Stimulated activated naive CD8-positive, alpha-beta T cell treated with anti-CD3 and anti-CD28 coated beads, Interleukin-15, Interleukin-2, amounts not matched to agents 100 ng/mL and 50 ng/mL, for 24 hours (primary cell): ENCODE data around the gene PRR7.

Experiments
- H3K27ac Mint-ChIP-seq: one replicate; pipeline ENCODE4 v1.8.0; 2021; ENCODE audit warnings: mild to moderate bottlenecking, mixed read lengths
- H3K27me3 Mint-ChIP-seq: one replicate; pipeline ENCODE4 v1.8.0; 2021; ENCODE audit warnings: mixed read lengths
- H3K36me3 Mint-ChIP-seq: one replicate; pipeline ENCODE4 v1.8.0; 2021; ENCODE audit warnings: low read depth, mixed read lengths
- H3K4me1 Mint-ChIP-seq: one replicate; pipeline ENCODE4 v1.8.0; 2021; ENCODE audit warnings: low read depth, mixed read lengths
- H3K4me3 Mint-ChIP-seq: one replicate; pipeline ENCODE4 v1.8.0; 2021; ENCODE audit warnings: mild to moderate bottlenecking, mixed read lengths
- H3K9me3 Mint-ChIP-seq: one replicate; pipeline ENCODE4 v1.8.0; 2021; ENCODE audit warnings: mixed read lengths

PRR7 gene

DNA sequence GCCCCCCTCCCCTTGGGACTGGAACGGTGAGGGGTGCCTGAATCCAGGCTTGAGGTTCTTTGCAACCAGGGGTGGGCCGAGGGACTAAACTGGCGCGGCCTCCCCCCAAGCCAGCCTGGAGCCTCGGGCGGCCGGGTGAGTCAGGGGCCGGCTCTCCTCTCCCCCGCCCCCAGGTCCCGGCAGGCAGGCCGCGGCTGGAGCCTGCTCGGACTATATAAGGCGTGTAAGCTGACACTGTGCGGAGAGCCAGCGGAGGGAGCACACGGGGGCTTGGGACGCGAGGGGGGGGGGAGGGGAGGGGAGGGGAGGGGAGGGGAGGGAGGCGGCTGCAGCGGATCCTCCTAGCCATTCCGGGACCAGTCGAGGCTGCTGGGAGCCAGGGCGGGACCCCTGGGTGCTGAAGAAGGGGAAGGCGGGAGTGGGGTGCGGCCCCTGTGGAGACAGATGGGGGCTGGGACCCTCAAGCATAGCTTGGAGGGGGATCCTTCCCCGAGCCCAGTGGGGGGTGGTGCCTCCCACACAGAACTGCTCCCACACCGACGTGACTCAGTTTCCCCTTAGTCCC lies 50.2 kb downstream of the PRR7 start:
- no peak overlapping the region for H3K27ac Mint-ChIP-seq
- peaks cover 47% of the 10 kb centered on the region for H3K4me1 Mint-ChIP-seq
- peaks cover 13% of the 10 kb centered on the region for H3K27me3 Mint-ChIP-seq
- H3K4me3 Mint-ChIP-seq, result peak overlapping the region; percentile 85
- H3K36me3 Mint-ChIP-seq, result peaks cover 12% of the 10 kb centered on the region
- no peaks in the 10 kb centered on the region for H3K9me3 Mint-ChIP-seq

DNA sequence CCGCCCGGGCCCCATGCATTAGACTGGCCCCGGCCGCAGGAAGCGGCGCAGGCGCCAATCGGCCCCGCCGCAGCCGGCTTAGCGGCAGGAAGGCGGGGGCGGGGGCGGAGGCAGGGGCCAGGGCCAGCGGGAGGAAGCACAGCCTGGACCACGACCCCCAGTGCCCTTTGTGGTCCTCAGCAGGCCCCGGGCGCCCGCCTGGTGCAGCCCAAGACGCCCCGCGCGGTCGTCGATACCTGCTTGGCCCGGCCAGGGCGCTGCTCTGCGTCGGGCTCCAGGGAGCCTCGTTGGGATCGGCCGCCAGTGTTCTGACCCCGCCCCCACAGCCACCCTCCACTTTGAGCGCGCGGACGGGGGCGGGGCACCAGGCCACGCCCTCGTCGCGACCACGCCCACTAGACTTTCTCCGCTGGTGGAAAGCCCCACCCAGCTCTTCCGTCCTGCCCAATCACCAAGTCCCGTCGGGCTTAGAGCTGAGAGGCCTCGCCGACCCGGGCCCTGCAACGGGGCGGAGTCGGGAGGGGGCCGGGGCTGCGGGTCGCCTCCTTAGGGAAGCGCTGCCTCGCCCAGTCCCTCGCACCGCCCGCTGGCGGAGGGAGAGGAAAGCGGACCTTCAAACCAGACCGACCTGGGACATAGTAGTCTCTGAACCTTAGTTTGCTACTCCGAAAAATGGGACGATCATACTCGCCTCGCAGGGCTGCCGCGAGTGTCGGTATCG lies 50.8 kb downstream of the PRR7 start, which contains the start of gene PDLIM7:
Gene PDLIM7 (minus strand): TSS at position 313 of the 721 bp plus-strand sequence. CDS start 1,092 bp downstream, outside the sequence.
- Mint-ChIP-seq H3K27ac (peak within 1 kb of the TSS; percentile 65), H3K36me3 (peaks cover 12% of the 10 kb centered on the region), H3K4me3 (peak within 1 kb of the TSS; percentile 85), H3K4me1 (peaks cover 52% of the 10 kb centered on the region), H3K27me3 (peaks cover 13% of the 10 kb centered on the region), H3K9me3 (no peaks in the 10 kb centered on the region)

DNA sequence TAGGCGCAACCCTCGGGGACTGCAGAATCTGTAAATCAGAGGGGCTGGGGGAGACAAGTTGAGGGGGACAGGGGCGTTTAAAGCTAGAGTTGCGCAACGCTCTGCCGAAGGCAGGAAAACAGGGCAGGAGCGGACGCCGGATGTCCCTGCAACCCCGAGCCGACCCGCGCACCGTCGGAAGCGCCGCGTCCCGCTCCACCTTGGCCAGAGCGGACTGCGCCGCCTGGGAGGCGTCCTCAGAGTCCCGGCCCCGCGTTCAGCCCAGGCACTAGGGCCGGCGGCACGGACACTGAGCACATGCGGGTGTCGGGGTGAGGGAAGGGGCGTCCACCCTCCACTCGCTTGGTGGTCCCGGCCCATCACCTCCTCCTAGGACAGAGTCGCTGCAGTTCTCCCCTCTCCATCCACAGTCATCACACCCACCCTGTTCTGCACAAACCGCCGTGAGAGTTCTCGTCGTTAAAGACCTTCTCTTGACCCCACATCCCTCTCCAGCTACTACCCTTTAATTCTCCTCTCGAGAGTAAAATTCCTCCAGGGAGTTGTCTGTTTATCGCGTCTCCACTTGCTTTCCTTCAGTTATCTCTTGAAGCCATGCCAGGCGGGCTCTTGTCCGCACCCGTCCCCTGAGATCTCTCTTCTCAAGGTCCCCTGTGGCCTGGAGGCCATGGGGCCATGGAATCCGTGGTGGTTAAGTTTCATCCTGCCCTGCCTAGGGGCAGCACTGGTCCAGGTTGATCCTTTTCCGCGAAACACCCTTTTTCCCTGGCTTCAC lies 51.6 kb downstream of the PRR7 start:
- H3K9me3 Mint-ChIP-seq, result no peaks in the 10 kb centered on the region
- peak overlapping the region; percentile 65 for H3K27ac Mint-ChIP-seq
- H3K36me3 Mint-ChIP-seq, result peaks cover 5% of the 10 kb centered on the region
- H3K27me3 Mint-ChIP-seq, result peaks cover 13% of the 10 kb centered on the region
- peaks cover 51% of the 10 kb centered on the region for H3K4me1 Mint-ChIP-seq
- H3K4me3 Mint-ChIP-seq, result peak overlapping the region; percentile 85

DNA sequence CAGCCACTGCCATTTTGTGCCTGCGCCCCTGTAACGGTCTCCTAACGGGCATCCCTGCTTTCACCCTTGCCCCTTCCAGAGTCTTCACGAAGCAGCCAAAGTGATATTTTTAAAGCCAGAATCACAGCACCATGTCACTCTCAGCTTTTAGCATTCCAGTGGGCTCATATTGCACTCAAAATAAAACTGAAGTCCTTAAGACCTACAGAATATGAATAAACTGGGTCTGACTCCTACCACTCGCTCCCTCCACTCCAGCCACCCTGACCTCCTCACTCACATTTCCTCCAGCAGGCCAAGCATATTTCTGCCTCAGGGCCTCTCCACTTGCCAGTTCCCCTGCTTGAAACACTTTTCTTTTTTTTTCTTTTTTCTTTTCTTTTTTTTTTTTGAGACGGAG lies 53.2 kb downstream of the PRR7 start:
- no peaks in the 10 kb centered on the region for H3K9me3 Mint-ChIP-seq
- peaks cover 13% of the 10 kb centered on the region for H3K27me3 Mint-ChIP-seq
- no peak overlapping the region for H3K4me3 Mint-ChIP-seq
- H3K36me3 Mint-ChIP-seq, result no peaks in the 10 kb centered on the region
- H3K4me1 Mint-ChIP-seq, result peaks cover 35% of the 10 kb centered on the region
- H3K27ac Mint-ChIP-seq, result no peak overlapping the region

DNA sequence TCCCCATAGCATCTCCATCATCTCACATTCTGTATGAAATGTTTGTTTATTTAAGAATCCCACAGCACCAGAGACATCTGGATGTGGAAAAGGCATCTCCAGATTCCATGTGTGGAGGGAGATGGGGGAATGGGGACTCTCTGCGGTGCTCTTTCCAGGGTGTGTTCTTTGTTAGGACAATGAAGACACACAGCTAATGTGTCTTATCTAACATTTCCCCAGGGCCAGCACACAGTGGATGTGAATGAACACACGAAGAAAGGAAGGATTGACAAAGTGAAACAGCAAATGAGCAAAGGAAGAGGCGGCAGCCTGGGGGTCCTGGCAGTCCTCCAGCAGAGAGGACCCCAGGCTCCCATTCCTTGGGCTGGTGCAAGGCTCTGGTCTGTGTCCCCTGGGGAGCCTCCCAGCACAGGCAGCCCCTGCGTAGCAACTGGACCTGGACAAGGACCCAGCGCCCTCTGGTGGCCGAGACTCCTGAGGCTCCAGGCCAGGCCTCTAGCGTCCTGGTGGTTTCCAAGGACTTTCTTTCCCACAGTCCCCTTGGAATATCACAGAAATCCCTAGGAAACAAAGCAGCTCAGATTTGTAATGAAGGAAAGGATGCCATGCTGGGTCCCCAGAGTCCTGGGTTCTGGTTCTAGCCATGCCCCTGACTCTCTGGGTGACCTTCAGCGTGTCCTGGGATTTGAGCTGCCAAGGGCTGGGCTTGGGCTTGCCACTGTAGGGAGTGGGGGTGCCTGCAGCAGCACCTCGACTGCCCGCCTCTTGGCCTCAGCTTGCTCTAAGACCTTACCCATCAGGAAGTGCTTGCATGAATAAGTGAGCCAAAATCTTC lies 54.3 kb downstream of the PRR7 start:
- H3K4me3 Mint-ChIP-seq, result no peak overlapping the region
- peaks cover 25% of the 10 kb centered on the region for H3K4me1 Mint-ChIP-seq
- H3K27me3 Mint-ChIP-seq, result peaks cover 13% of the 10 kb centered on the region
- H3K27ac Mint-ChIP-seq, result peak overlapping the region; percentile 41
- no peaks in the 10 kb centered on the region for H3K9me3 Mint-ChIP-seq
- H3K36me3 Mint-ChIP-seq, result no peaks in the 10 kb centered on the region

DNA sequence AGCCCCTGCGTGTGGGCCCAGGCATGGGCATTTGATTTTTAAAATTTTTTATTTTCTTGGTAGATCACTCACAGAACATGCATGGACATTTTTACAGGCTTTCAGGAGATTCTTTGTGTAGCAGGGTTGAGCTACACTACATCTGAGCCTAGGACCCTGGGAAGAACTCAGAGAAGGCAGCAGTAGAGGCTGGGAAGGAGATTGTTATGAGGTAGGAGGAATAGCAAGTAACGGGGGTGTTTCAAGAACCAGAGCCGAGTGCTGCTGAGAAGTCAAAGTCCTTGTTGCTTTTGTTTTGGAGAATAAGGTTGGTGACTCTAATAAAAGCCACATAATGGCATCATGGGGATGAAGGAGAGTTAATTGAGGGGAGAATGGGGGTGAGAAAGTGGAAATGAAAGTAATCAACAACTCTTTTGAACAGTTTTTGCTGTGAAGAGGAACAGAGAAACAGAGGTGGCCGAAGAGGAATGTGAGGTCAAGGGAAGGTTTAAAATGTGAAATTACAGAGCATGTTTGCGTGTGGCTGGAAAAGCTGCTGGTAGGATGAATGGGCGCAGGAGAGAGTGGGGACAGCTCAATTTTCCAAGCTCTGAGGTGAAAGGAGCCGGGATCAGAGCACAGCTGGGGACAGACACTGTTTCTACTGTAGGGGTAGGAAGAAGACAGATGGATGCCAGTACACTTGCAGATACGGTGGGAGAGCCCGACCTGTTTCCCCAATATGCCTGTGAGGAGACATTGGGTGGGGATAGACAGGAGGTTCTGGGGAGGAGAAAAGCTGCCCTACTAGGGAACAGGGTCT lies 55.5 kb downstream of the PRR7 start:
- no peaks in the 10 kb centered on the region for H3K36me3 Mint-ChIP-seq
- no peaks in the 10 kb centered on the region for H3K9me3 Mint-ChIP-seq
- peaks cover 20% of the 10 kb centered on the region for H3K4me1 Mint-ChIP-seq
- peaks cover 13% of the 10 kb centered on the region for H3K27me3 Mint-ChIP-seq
- no peak overlapping the region for H3K4me3 Mint-ChIP-seq
- H3K27ac Mint-ChIP-seq, result no peak overlapping the region

DNA sequence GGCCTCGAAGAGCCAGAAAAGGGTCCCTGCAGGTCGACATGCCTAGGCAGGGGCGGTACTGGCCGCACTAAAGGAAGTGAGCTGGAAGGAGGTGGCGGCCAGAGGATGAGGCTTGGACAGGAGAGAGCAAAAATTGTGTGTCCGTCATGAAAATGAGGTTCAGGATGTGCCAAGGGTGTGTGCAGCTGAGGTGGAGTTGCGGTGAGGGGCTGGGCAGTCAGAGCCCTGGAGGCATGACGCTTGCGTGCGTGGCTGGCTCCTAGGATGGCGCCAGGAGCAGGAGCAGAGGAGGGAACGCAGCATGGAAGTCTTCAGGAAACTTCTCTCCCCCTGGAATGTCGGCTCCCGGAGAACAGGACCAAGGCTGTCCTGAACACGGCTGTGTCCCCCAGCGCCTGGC lies 56.3 kb downstream of the PRR7 start:
- Mint-ChIP-seq H3K4me1 (peaks cover 22% of the 10 kb centered on the region), H3K27me3 (peaks cover 13% of the 10 kb centered on the region), H3K4me3 (no peak overlapping the region), H3K9me3 (no peaks in the 10 kb centered on the region), H3K36me3 (no peaks in the 10 kb centered on the region), H3K27ac (no peak overlapping the region)

DNA sequence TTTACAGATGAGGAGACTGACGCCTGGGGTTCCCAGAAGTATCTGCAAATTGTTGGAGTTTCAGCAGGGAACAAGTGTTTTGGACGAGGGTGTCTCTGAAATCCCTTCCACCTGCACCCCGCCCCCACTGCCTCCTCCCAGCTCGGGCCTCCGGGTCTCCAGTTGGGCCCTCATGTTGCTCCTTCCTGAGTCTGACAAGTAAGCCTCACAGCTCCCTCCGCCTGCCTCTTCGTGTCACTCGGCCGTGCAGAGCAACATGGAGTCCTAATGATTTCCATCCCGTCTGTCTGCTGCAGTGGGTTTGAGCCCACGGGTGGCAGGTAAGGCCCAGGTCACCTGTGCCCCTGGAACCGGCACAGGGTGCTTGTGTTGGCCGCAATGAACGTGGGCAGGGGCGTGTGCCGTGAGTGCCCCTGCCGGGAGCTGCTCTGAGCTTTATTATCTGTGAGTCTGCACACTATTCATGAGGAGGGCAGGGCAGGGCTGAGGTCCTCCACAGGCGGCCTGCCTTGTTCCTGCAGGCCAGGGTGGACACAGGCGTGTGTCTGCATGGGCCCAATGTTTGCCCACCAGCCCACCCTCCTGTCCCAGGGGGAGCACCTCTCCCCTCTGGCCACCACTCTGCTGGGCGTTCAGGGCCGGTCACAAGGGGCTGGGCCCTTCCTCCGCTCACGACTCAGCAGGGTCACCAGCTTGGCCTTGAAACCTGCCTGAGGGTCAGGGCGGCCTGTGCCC lies 56.9 kb downstream of the PRR7 start:
- Mint-ChIP-seq H3K27ac (no peak overlapping the region), H3K9me3 (no peaks in the 10 kb centered on the region), H3K4me1 (peaks cover 16% of the 10 kb centered on the region), H3K27me3 (peaks cover 9% of the 10 kb centered on the region), H3K4me3 (no peak overlapping the region), H3K36me3 (no peaks in the 10 kb centered on the region)

DNA sequence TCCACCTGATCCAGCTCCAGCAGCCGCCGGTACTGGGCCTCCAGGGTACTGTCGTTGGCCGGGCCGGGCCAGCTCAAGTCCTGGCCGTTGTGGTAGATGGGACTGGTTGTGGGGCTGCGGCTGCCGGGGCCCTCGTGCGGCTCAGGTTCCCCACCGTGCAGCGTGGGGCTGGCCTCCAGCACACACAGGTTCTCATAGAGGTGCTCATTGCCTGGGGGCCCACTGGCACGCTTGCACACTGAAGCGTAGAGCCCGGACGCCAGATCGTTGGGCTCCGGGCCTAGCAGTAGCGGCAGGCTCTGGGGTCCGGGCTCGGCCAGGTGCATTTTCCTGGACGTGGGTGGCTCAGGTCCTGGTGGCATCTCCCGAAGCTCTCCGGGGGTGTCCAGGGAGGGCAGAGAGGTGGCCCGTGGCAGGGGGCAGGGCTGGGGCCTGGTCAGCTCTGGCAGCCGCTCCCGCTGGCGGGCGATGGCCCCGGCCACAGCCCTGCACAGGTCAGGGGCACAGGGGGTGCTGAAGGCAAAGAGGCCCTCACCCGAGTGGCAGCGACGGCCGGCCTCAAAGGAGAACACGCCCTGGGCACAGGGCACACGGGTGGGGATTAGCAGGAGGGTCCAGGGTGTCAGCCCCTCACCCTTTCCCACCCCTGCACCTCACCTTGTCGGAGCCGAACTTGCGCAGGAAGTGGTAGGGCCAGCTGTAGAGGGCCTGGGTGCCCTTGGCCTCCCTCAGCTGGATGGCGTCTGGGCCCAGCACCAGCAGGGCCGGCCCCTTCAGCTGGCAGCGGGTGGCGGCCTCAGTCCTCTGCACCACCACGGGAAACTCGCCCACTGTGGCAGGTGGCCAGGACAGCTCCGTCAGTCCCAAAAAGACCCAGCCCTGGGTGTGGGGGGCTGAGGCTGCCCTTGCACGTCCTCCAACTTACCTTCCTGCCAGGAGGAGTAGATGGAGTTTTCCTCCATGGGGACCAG lies 57.8 kb downstream of the PRR7 start:
- Mint-ChIP-seq H3K36me3 (no peaks in the 10 kb centered on the region), H3K4me1 (peaks cover 12% of the 10 kb centered on the region), H3K4me3 (no peak overlapping the region), H3K27me3 (peaks cover 4% of the 10 kb centered on the region), H3K9me3 (no peaks in the 10 kb centered on the region), H3K27ac (no peak overlapping the region)

DNA sequence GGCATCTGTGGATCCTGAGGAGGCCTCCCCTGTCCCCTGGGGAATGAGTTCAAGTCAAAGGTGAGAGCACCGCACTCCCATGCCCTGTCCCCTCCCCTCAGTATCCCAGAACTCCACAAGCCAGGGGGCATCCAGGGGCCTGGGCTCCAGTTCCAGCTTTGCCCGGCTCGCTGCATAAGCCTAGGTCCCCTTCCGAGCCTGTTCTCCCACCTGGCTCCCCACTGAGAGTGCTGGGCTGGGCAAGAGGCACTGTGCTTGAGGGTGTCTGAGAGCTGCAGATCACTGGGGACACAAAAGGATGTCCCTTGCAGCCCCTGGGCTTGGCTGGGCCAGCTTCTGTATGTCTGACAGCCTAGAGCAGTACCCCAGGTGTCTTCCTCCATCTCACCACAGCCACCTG lies 58.5 kb downstream of the PRR7 start:
- Mint-ChIP-seq H3K27ac (no peak overlapping the region), H3K36me3 (no peaks in the 10 kb centered on the region), H3K4me3 (no peak overlapping the region), H3K27me3 (no peaks in the 10 kb centered on the region), H3K4me1 (peaks cover 12% of the 10 kb centered on the region), H3K9me3 (no peaks in the 10 kb centered on the region)
